Measurements from ENCODE around the gene AP1S1. TPM values are rescaled to one million over a fixed set of nuclear protein-coding genes. Genes with fewer than 3 reads are reported as not detected.
A peak's percentile ranks its signal among the peaks of the same experiment; 100 is the strongest.

Gene AP1S1
- total RNA-seq, 1 donor from 2014 or later: 22.1 TPM

GRCh38 chr7:101166648-101166908 lies 12.3 kb downstream of the AP1S1 start:
- DNase-seq (ENCODE audit: low spot score) (no peak), ATAC-seq (no peak)
- intact Hi-C loops (cut with DNase I): no loop called here

- intact Hi-C loops (cut with DNase I): no loop called here
- ATAC-seq (no peak), DNase-seq (ENCODE audit: low spot score) (no peak)
Observed at GRCh38 chr7:101166909-101167644, 12.8 kb downstream of the AP1S1 start.

- intact Hi-C loops (cut with DNase I): no loop called here
- ATAC-seq (no peak), DNase-seq (ENCODE audit: low spot score) (no peak)
Observed at GRCh38 chr7:101167645-101168411, 13.6 kb downstream of the AP1S1 start.

GRCh38 chr7:101168412-101169049 lies 14.3 kb downstream of the AP1S1 start:
- no peak for ATAC-seq
- intact Hi-C loops (cut with DNase I): no loop called here

GRCh38 chr7:101169110-101169837 lies 15.0 kb downstream of the AP1S1 start:
- DNase-seq (ENCODE audit: low spot score): no peak
- ATAC-seq: no peak
- intact Hi-C loops (cut with DNase I): no loop called here

More at GRCh38 chr7:101168412-101169049, 14.3 kb downstream of the AP1S1 start:
- no peak for DNase-seq (ENCODE audit: low spot score)

GRCh38 chr7:101169838-101170551 lies 15.7 kb downstream of the AP1S1 start:
- peak; percentile 81 for DNase-seq (ENCODE audit: low spot score)
- peak; percentile 51 for ATAC-seq
- intact Hi-C loops (cut with DNase I): no loop called here

GRCh38 chr7:101170617-101171441 lies 16.6 kb downstream of the AP1S1 start:
- intact Hi-C loops (cut with DNase I): no loop called here
- DNase-seq (ENCODE audit: low spot score) (no peak), ATAC-seq (no peak)

- ATAC-seq: no peak
- intact Hi-C loops (cut with DNase I): no loop called here
- DNase-seq (ENCODE audit: low spot score): no peak
Observed at GRCh38 chr7:101171442-101171837, 17.2 kb downstream of the AP1S1 start.

- ATAC-seq (no peak), DNase-seq (ENCODE audit: low spot score) (no peak)
- intact Hi-C loops (cut with DNase I): no loop called here
Observed at GRCh38 chr7:101172005-101172853, 18.0 kb downstream of the AP1S1 start.

GRCh38 chr7:101172854-101173751 lies 18.8 kb downstream of the AP1S1 start:
- intact Hi-C loops (cut with DNase I): no loop called here
- ATAC-seq: peak; percentile 40

GRCh38 chr7:101173752-101174244 lies 19.5 kb downstream of the AP1S1 start:
- DNase-seq (ENCODE audit: low spot score) (no peak), ATAC-seq (no peak)
- intact Hi-C loops (cut with DNase I): no loop called here

More at GRCh38 chr7:101172854-101173751, 18.8 kb downstream of the AP1S1 start:
- DNase-seq (ENCODE audit: low spot score): no peak

- no peak for DNase-seq (ENCODE audit: low spot score)
- ATAC-seq: no peak
- intact Hi-C loops (cut with DNase I): no loop called here
Observed at GRCh38 chr7:101174322-101174854, 20.1 kb downstream of the AP1S1 start.

- no peak for DNase-seq (ENCODE audit: low spot score)
- intact Hi-C loops (cut with DNase I): no loop called here
- ATAC-seq: no peak
Observed at GRCh38 chr7:101175664-101176063, 21.4 kb downstream of the AP1S1 start.

GRCh38 chr7:101177644-101178043 lies 23.4 kb downstream of the AP1S1 start:
- ATAC-seq: no peak
- no peak for DNase-seq (ENCODE audit: low spot score)
- intact Hi-C loops (cut with DNase I): no loop called here

GRCh38 chr7:101179117-101179516 lies 24.8 kb downstream of the AP1S1 start:
- DNase-seq (ENCODE audit: low spot score) (no peak), ATAC-seq (no peak)
- intact Hi-C loops (cut with DNase I): no loop called here

GRCh38 chr7:101179713-101180112 lies 25.4 kb downstream of the AP1S1 start:
- intact Hi-C loops (cut with DNase I): no loop called here
- ATAC-seq: no peak
- no peak for DNase-seq (ENCODE audit: low spot score)

All from sciatic nerve (tissue), 2 donors.